Sigmoid colon (tissue), 7 donors: ENCODE results near the gene STAG1. TPM values are rescaled to one million over a fixed set of nuclear protein-coding genes. Genes with fewer than 3 reads are reported as not detected.
"Not testable (repeated sequence)": the region's sequence is repeated elsewhere in the genome, so short reads cannot be mapped to it uniquely, and the experiment has no call there.

Experiments
- DNase-seq: peaks from one replicate; pipeline ENCODE4 v3.0.0-alpha.2; 2019
- H3K27ac ChIP-seq, 4 donors: fragments of 200-600 bp; sonication (generic); one replicate each; pipeline ENCODE4 v1.5.1; 2016 to 2019; ENCODE audit warnings: mild to moderate bottlenecking in 1 of 4
- H3K27me3 ChIP-seq, 3 donors: fragments of 200-600 bp; sonication (generic); one replicate each; pipeline ENCODE4 v1.5.1; 2019; ENCODE audit warnings: mild to moderate bottlenecking in 1 of 3
- H3K36me3 ChIP-seq, 4 donors: fragments of 200-600 bp; sonication (generic); one replicate each; pipeline ENCODE4 v1.5.1; 2016 to 2019
- H3K4me1 ChIP-seq, 4 donors: fragments of 200-600 bp; sonication (generic); one replicate each; pipeline ENCODE4 v1.5.1; 2017 to 2019
- H3K4me3 ChIP-seq, 4 donors: fragments of 200-600 bp; sonication (generic); one replicate each; pipeline ENCODE4 v1.5.1; 2017 to 2019; ENCODE audit warnings: mild to moderate bottlenecking in 2 of 4, moderate library complexity in 1 of 4
- H3K9me3 ChIP-seq, 4 donors: fragments of 200-600 bp in 3 of 4; sonication (generic) in 3 of 4; one replicate each; pipeline versions ENCODE4 v1.5.1 to v1.6.1; 2013 to 2019
- CTCF ChIP-seq, 4 experiments: fragments of 450-650 bp in 3 of 4; fragments of 200-600 bp in 1 of 4; IDR thresholded peaks; one replicate each; pipeline ENCODE4 v1.5.1; 2016 to 2019; ENCODE audit warnings: antibody characterized with exemption in 4 of 4, mild to moderate bottlenecking in 3 of 4, moderate library complexity in 2 of 4
- EP300 ChIP-seq, 4 donors: sonication (generic); formaldehyde crosslinking; IDR thresholded peaks; one replicate each; pipeline ENCODE4 v1.6.1; 2017; ENCODE audit warnings: antibody characterized with exemption in 4 of 4
- POLR2A ChIP-seq, 2 donors: fragments of 450-650 bp; IDR thresholded peaks; one replicate each; pipeline ENCODE4 v1.6.1; 2016; ENCODE audit warnings: antibody characterized with exemption in 2 of 2, mild to moderate bottlenecking in 2 of 2, moderate library complexity in 2 of 2
- POLR2AphosphoS5 ChIP-seq, 4 donors: sonication (generic); formaldehyde crosslinking; IDR thresholded peaks; one replicate each; pipeline ENCODE4 v1.6.1; 2017; ENCODE audit warnings: antibody characterized with exemption in 4 of 4
- WGBS, 2 donors: extraction: QIAGEN DNeasy Blood & Tissue Kit; methylation state at CpG; one replicate each; pipeline ENCODE4 v1.1.7; 2013; 5-methylcytosine and 5-hydroxymethylcytosine counted together
- intact Hi-C: fragments of 100-400 bp; cut with DNase I; formaldehyde crosslinking; loops from one replicate; pipeline ENCODE4 v1.15.1; 2023
- polyA plus RNA-seq, 3 donors: library from polyadenylated mRNA; stranded (reverse); fragments of 200-250 nt; gene quantifications; one replicate each; pipeline ENCODE4 v1.2.3, GENCODE V29; 2013
- total RNA-seq, 4 donors: library from RNA; depleted of rRNA; stranded (reverse); fragments of >200 nt; gene quantifications; one replicate each; pipeline ENCODE4 v1.1.0, GENCODE V29; 2016
- donor health status: healthy with polysubstance abuse.
- donor health status: Bipolar disorder and iron deficiency.
- donor health status: healthy.

Gene STAG1
- total and polyA plus RNA-seq, 7 donors: 12.0 to 52.8 (median 37.3) TPM

DNA sequence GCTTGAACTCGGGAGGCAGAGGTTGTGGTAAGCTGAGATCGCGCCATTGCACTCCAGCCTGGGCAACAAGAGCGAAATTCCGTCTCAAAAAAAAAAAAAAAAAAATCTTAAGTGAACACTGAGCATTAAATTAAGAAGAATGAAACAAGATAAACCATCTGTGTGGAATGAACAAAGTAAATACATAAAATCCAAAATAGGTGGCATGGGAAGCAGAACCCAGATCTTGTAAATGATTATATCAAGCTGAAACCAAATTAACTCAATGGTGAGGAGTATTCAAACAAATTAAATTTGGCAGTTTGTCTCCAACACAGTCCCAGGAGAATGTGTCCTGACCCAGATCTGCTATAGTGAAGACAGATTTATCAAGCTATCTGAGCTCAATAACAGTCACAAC lies 32.1 kb downstream of the STAG1 start:
- H3K9me3 ChIP-seq: no peaks in the 10 kb centered on the region
- no peaks in the 10 kb centered on the region for H3K36me3 ChIP-seq
- H3K27ac ChIP-seq: no peak overlapping the region
- H3K27me3 ChIP-seq: no peaks in the 10 kb centered on the region
- peaks cover 0 to 17% (median 11%) of the 10 kb centered on the region in 4 donors for H3K4me1 ChIP-seq
- no peak overlapping the region for H3K4me3 ChIP-seq
- TF ChIP-seq EP300 (IDR thresholded peaks at IDR 0.05) (no peak), POLR2AphosphoS5 (IDR thresholded peaks at IDR 0.05) (no peak), CTCF (IDR thresholded peaks at IDR 0.05) (no peak), POLR2A (IDR thresholded peaks at IDR 0.05) (no peak)
- intact Hi-C loops: no loop called here
- WGBS, 2 donors: 95 to 99% methylated on average over 5 of the region's 5 CpGs
- DNase-seq: no peak

- intact Hi-C loops: no loop called here
- Histone ChIP-seq H3K4me1 (peaks cover 0 to 16% (median 8%) of the 10 kb centered on the region in 4 donors), H3K27ac (no peak overlapping the region), H3K27me3 (no peaks in the 10 kb centered on the region), H3K9me3 (no peaks in the 10 kb centered on the region), H3K4me3 (no peak overlapping the region), H3K36me3 (no peaks in the 10 kb centered on the region)
- no peak for DNase-seq
- TF ChIP-seq EP300 (IDR thresholded peaks at IDR 0.05): no peak
- TF ChIP-seq CTCF (IDR thresholded peaks at IDR 0.05): no peak
- TF ChIP-seq POLR2AphosphoS5 (IDR thresholded peaks at IDR 0.05): no peak
- no peak for TF ChIP-seq POLR2A (IDR thresholded peaks at IDR 0.05)
- 89 to 90% methylated on average over 1 of the region's 1 CpG for WGBS, 2 donors
These were observed 35.5 kb downstream of the STAG1 start for GRCh38 chr3:136716629-136717028.

DNA sequence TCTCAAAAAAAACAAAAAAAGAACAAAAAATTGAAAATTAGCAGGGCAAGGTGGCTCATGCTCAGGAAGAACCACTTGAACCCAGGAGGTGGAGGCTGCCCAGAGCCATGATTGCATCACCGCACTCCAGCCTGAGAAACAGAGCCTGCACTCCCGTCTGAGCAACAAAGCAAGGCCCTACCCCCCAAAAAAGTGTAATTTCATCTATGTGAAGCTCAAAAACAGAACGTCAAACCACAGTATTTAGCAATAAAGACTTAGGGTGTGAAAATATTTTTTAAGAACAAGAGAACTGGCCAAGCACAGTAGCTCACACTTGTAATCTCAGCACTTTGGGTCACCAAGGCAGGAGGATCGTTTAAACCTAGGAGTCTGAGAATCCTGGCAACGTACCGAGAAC lies 38.2 kb downstream of the STAG1 start:
- no peaks in the 10 kb centered on the region for H3K27me3 ChIP-seq
- peaks cover 0 to 10% (median 0%) of the 10 kb centered on the region in 4 donors for H3K4me1 ChIP-seq
- intact Hi-C loops: no loop called here
- H3K4me3 ChIP-seq: no peak overlapping the region
- TF ChIP-seq POLR2AphosphoS5 (IDR thresholded peaks at IDR 0.05): no peak
- TF ChIP-seq POLR2A (IDR thresholded peaks at IDR 0.05): no peak
- no peaks in the 10 kb centered on the region for H3K9me3 ChIP-seq
- no peak for DNase-seq
- WGBS, 2 donors: 87 to 96% methylated on average over 6 of the region's 6 CpGs
- no peaks in the 10 kb centered on the region for H3K36me3 ChIP-seq
- no peak overlapping the region for H3K27ac ChIP-seq

DNA sequence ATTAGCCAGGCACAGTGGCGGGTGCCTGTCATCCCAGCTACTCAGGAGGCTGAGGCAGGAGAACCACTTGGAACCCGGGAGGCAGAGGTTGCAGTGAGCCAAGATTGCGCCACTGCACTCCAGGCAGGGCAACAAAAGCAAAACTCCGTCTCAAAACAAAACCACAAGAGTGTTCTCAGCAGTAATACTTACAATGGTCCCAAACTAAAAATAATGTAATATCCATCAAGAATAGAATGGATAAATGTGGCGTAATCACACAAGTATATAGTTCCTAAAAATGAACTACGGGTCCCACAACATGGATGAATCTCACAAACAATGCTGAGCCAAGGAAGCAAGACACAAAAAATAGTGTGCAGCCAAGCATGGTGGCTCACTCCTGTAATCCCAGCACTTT lies 39.2 kb downstream of the STAG1 start:
- peaks cover 0 to 9% (median 2%) of the 10 kb centered on the region in 4 donors for H3K4me1 ChIP-seq
- no peak overlapping the region for H3K27ac ChIP-seq
- H3K36me3 ChIP-seq: no peaks in the 10 kb centered on the region
- no peak for DNase-seq
- H3K4me3 ChIP-seq: no peak overlapping the region
- H3K27me3 ChIP-seq: no peaks in the 10 kb centered on the region
- no peak for TF ChIP-seq POLR2AphosphoS5 (IDR thresholded peaks at IDR 0.05)
- no peak for TF ChIP-seq POLR2A (IDR thresholded peaks at IDR 0.05)
- no peak for TF ChIP-seq CTCF (IDR thresholded peaks at IDR 0.05)
- no peak for TF ChIP-seq EP300 (IDR thresholded peaks at IDR 0.05)
- intact Hi-C loops: no loop called here
- 88 to 95% methylated on average over 6 of the region's 6 CpGs for WGBS, 2 donors
- H3K9me3 ChIP-seq: no peaks in the 10 kb centered on the region

- H3K4me1 ChIP-seq, H3K27me3 ChIP-seq, DNase-seq, H3K36me3 ChIP-seq, H3K9me3 ChIP-seq, H3K4me3 ChIP-seq, intact Hi-C loops, H3K27ac ChIP-seq: not testable (repeated sequence)
- 90 to 92% methylated on average over 9 of the region's 9 CpGs for WGBS, 2 donors
These were observed 40.3 kb downstream of the STAG1 start for GRCh38 chr3:136711888-136712287.

- no peak for TF ChIP-seq POLR2AphosphoS5 (IDR thresholded peaks at IDR 0.05)
- TF ChIP-seq POLR2A (IDR thresholded peaks at IDR 0.05): no peak
- TF ChIP-seq CTCF (IDR thresholded peaks at IDR 0.05): no peak
- Histone ChIP-seq H3K4me3 (no peak overlapping the region), H3K9me3 (no peaks in the 10 kb centered on the region), H3K27ac (no peak overlapping the region), H3K4me1 (peaks cover 0 to 9% (median 4%) of the 10 kb centered on the region in 4 donors), H3K27me3 (no peaks in the 10 kb centered on the region), H3K36me3 (no peaks in the 10 kb centered on the region)
- intact Hi-C loops: no loop called here
- WGBS, 2 donors: 95 to 97% methylated on average over 7 of the region's 7 CpGs
- no peak for DNase-seq
These were observed 40.9 kb downstream of the STAG1 start for GRCh38 chr3:136711277-136711676.

GRCh38 chr3:136709775-136710174 lies 42.4 kb downstream of the STAG1 start:
- 95 to 100% methylated on average over 1 of the region's 1 CpG for WGBS, 2 donors
- H3K9me3 ChIP-seq, DNase-seq, H3K27ac ChIP-seq, H3K27me3 ChIP-seq, H3K4me3 ChIP-seq, H3K36me3 ChIP-seq, intact Hi-C loops, H3K4me1 ChIP-seq: not testable (repeated sequence)
